HTERT RPE-1 (cell line): ENCODE data around the gene TSPAN14.

Experiments
- in situ Hi-C: fragments of 300-500 bp; cut with MboI; formaldehyde crosslinking; loops from 4 replicates; pipeline ENCODE4 v1.14.3; 2020; ENCODE audit warnings: low sequenced_read_pairs

TSPAN14 gene

GRCh38 chr10:80421707-80422536 is 32.2 kb upstream of the TSPAN14 start:
- in situ Hi-C loops: no loop called here

- in situ Hi-C loops: no loop called here
Measured at GRCh38 chr10:80425901-80426300, 28.2 kb upstream of the TSPAN14 start.

- in situ Hi-C loops: no loop called here
Measured at GRCh38 chr10:80427541-80427940, 26.6 kb upstream of the TSPAN14 start.

- in situ Hi-C loops: no loop called here
Measured at GRCh38 chr10:80429521-80429973, 24.6 kb upstream of the TSPAN14 start.

- in situ Hi-C loops: no loop called here
Measured at GRCh38 chr10:80433134-80433533, 21.0 kb upstream of the TSPAN14 start.

- in situ Hi-C loops: no loop called here
Measured at GRCh38 chr10:80436446-80437098, 17.5 kb upstream of the TSPAN14 start.

- in situ Hi-C loops: no loop called here
Measured at GRCh38 chr10:80437227-80437626, 16.9 kb upstream of the TSPAN14 start.

- in situ Hi-C loops: no loop called here
Measured at GRCh38 chr10:80441831-80442230, 12.3 kb upstream of the TSPAN14 start.

- in situ Hi-C loops: no loop called here
Measured at GRCh38 chr10:80442879-80443278, 11.2 kb upstream of the TSPAN14 start.

GRCh38 chr10:80443531-80443974 is 10.6 kb upstream of the TSPAN14 start:
- in situ Hi-C loops: no loop called here

- in situ Hi-C loops: no loop called here
Measured at GRCh38 chr10:80444124-80444523, 10.0 kb upstream of the TSPAN14 start.

- in situ Hi-C loops: no loop called here
Measured at GRCh38 chr10:80444646-80445319, 9.3 kb upstream of the TSPAN14 start.

GRCh38 chr10:80447436-80448190 is 6.5 kb upstream of the TSPAN14 start:
- in situ Hi-C loops: no loop called here

- in situ Hi-C loops: no loop called here
Measured at GRCh38 chr10:80448209-80448942, 5.7 kb upstream of the TSPAN14 start.

- in situ Hi-C loops: no loop called here
Measured at GRCh38 chr10:80449520-80449919, 4.6 kb upstream of the TSPAN14 start.

GRCh38 chr10:80451132-80451531 is 3.0 kb upstream of the TSPAN14 start:
- in situ Hi-C loops: no loop called here

- in situ Hi-C loops: no loop called here
Measured at GRCh38 chr10:80452069-80452468, 2.0 kb upstream of the TSPAN14 start.

GRCh38 chr10:80452640-80453039 is 1.5 kb upstream of the TSPAN14 start:
- in situ Hi-C loops: no loop called here

GRCh38 chr10:80453056-80453841 is 861 bp upstream of the TSPAN14 start:
- in situ Hi-C loops: no loop called here
